HG02642 (cell line): ENCODE results near the gene EHMT1.

Experiments
- ATAC-seq: cut with Tn5 transposase; IDR thresholded peaks from one replicate; pipeline ENCODE4 v1.9.1; 2021; ENCODE audit warnings: mild to moderate bottlenecking; ENCODE audit not compliant: unreplicated experiment, poor library complexity

EHMT1 gene

GRCh38 chr9:137642118-137642601 lies 23.4 kb downstream of the EHMT1 start:
- no peak for ATAC-seq

- no peak for ATAC-seq
Observed at GRCh38 chr9:137642892-137643291, 24.1 kb downstream of the EHMT1 start.

GRCh38 chr9:137643921-137644320 lies 25.1 kb downstream of the EHMT1 start:
- no peak for ATAC-seq

GRCh38 chr9:137645211-137645610 lies 26.4 kb downstream of the EHMT1 start:
- no peak for ATAC-seq

- ATAC-seq, result no peak
Observed at GRCh38 chr9:137646341-137646740, 27.5 kb downstream of the EHMT1 start.

GRCh38 chr9:137647096-137647714 lies 28.4 kb downstream of the EHMT1 start:
- ATAC-seq, result no peak

- ATAC-seq, result no peak
Observed at GRCh38 chr9:137648396-137648795, 29.6 kb downstream of the EHMT1 start.

- no peak for ATAC-seq
Observed at GRCh38 chr9:137649553-137649952, 30.7 kb downstream of the EHMT1 start.

- ATAC-seq, result no peak
Observed at GRCh38 chr9:137650259-137650658, 31.5 kb downstream of the EHMT1 start.

- no peak for ATAC-seq
Observed at GRCh38 chr9:137650779-137651178, 32.0 kb downstream of the EHMT1 start.

GRCh38 chr9:137656416-137656815 lies 37.6 kb downstream of the EHMT1 start:
- ATAC-seq, result no peak

GRCh38 chr9:137657606-137658005 lies 38.8 kb downstream of the EHMT1 start:
- no peak for ATAC-seq

- ATAC-seq, result no peak
Observed at GRCh38 chr9:137658781-137659180, 40.0 kb downstream of the EHMT1 start.

- no peak for ATAC-seq
Observed at GRCh38 chr9:137660144-137660543, 41.3 kb downstream of the EHMT1 start.

- ATAC-seq, result no peak
Observed at GRCh38 chr9:137663584-137663983, 44.8 kb downstream of the EHMT1 start.

GRCh38 chr9:137664676-137665075 lies 45.9 kb downstream of the EHMT1 start:
- ATAC-seq, result no peak

GRCh38 chr9:137665226-137665625 lies 46.4 kb downstream of the EHMT1 start:
- ATAC-seq, result no peak

GRCh38 chr9:137665697-137666512 lies 47.1 kb downstream of the EHMT1 start:
- ATAC-seq, result no peak

- no peak for ATAC-seq
Observed at GRCh38 chr9:137666513-137666822, 47.7 kb downstream of the EHMT1 start.

- no peak for ATAC-seq
Observed at GRCh38 chr9:137666955-137667670, 48.3 kb downstream of the EHMT1 start.

- no peak for ATAC-seq
Observed at GRCh38 chr9:137668203-137668602, 49.4 kb downstream of the EHMT1 start.
